Astrocyte (in vitro differentiated cells and primary cell): ENCODE data around the gene CFAP65.

Source experiments
- CTCF ChIP-seq: IDR thresholded peaks from 2 replicates; pipeline ENCODE4 v1.5.1; 2011; ENCODE audit warnings: low read depth, mild to moderate bottlenecking, inconsistent platforms, low read length, moderate library complexity; ENCODE audit not compliant: insufficient read depth
- EZH2 ChIP-seq: IDR thresholded peaks from 2 replicates; pipeline ENCODE4 v1.6.1; 2012; ENCODE audit warnings: mild to moderate bottlenecking, low read length, inconsistent platforms; ENCODE audit not compliant: insufficient read depth

- TF ChIP-seq CTCF (no peak), EZH2 (no peak)
Measured at GRCh38 chr2:218954541-218955300, 86.6 kb downstream of the CFAP65 start.
